SKM-1 treated with dmso at 0.1 percent for 144 hours (cell line): Measurements from ENCODE around the gene SMTNL2.
"Not testable (repeated sequence)": the region's sequence is repeated elsewhere in the genome, so short reads cannot be mapped to it uniquely, and the experiment has no call there.

ENCODE experiments used
- DNase-seq: peaks from one replicate; lab custom pipeline; 2025; ENCODE audit not compliant: unreplicated experiment; lab: John Stamatoyannopoulos, UW

Gene SMTNL2

GRCh38 chr17:4600563-4600962 lies 16.2 kb downstream of the SMTNL2 start:
- DNase-seq = no peak

- DNase-seq = no peak
Observed at GRCh38 chr17:4601326-4601725, 17.0 kb downstream of the SMTNL2 start.

GRCh38 chr17:4602041-4602440 lies 17.7 kb downstream of the SMTNL2 start:
- no peak for DNase-seq

- DNase-seq = no peak
Observed at GRCh38 chr17:4604111-4604644, 19.8 kb downstream of the SMTNL2 start.

GRCh38 chr17:4604736-4605135 lies 20.4 kb downstream of the SMTNL2 start:
- not testable (repeated sequence) for DNase-seq

- no peak for DNase-seq
Observed at GRCh38 chr17:4605826-4606225, 21.5 kb downstream of the SMTNL2 start.

- DNase-seq = no peak
Observed at GRCh38 chr17:4607261-4607741, 23.0 kb downstream of the SMTNL2 start.

- no peak for DNase-seq
Observed at GRCh38 chr17:4607773-4608187, 23.5 kb downstream of the SMTNL2 start.

- no peak for DNase-seq
Observed at GRCh38 chr17:4609761-4610160, 25.4 kb downstream of the SMTNL2 start.

GRCh38 chr17:4610162-4610561 lies 25.8 kb downstream of the SMTNL2 start:
- no peak for DNase-seq

GRCh38 chr17:4610656-4611055 lies 26.3 kb downstream of the SMTNL2 start:
- no peak for DNase-seq

GRCh38 chr17:4616476-4616875 lies 32.1 kb downstream of the SMTNL2 start:
- DNase-seq = no peak

- DNase-seq = no peak
Observed at GRCh38 chr17:4617090-4617489, 32.8 kb downstream of the SMTNL2 start.

GRCh38 chr17:4617590-4618351 lies 33.4 kb downstream of the SMTNL2 start:
- no peak for DNase-seq

- no peak for DNase-seq
Observed at GRCh38 chr17:4620531-4621101, 36.3 kb downstream of the SMTNL2 start.

GRCh38 chr17:4622375-4622774 lies 38.0 kb downstream of the SMTNL2 start:
- no peak for DNase-seq

GRCh38 chr17:4623249-4623648 lies 38.9 kb downstream of the SMTNL2 start:
- no peak for DNase-seq

- not testable (repeated sequence) for DNase-seq
Observed at GRCh38 chr17:4624451-4624911, 40.2 kb downstream of the SMTNL2 start.

- no peak for DNase-seq
Observed at GRCh38 chr17:4625181-4625617, 40.9 kb downstream of the SMTNL2 start.

- no peak for DNase-seq
Observed at GRCh38 chr17:4626734-4627256, 42.5 kb downstream of the SMTNL2 start.

GRCh38 chr17:4631431-4631830 lies 47.1 kb downstream of the SMTNL2 start:
- no peak for DNase-seq
